ENCODE measurements around the gene MIS18BP1. TPM values are rescaled to one million over a fixed set of nuclear protein-coding genes. Genes with fewer than 3 reads are reported as not detected.
"Not testable (repeated sequence)": the region's sequence is repeated elsewhere in the genome, so short reads cannot be mapped to it uniquely, and the experiment has no call there.

Gene MIS18BP1
- polyA plus RNA-seq, 3 donors, result 39.7 to 41.1 (median 39.7) TPM

DNA sequence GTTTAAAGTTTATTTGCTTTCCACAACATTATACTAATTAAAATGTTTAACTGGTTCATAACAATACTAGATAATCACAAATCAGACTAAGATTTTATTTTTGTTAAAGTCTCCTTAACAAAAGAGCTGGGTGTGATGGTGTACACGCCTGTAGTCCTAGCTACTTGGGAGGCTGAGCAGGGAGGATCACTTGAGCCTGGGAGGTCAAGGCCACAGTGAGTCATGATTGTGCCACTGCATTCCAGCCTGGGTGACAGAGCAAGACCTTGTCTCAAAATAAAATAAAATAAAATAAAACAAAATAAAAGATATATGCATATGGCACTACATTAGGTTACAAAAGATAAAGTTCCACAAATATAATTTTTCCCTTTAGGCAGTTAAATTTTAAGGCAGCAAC, 5.6 kb downstream of the MIS18BP1 start:
- no peak for DNase-seq (ENCODE audit: low read depth in 3 of 3, low spot score in 2 of 3)

DNA sequence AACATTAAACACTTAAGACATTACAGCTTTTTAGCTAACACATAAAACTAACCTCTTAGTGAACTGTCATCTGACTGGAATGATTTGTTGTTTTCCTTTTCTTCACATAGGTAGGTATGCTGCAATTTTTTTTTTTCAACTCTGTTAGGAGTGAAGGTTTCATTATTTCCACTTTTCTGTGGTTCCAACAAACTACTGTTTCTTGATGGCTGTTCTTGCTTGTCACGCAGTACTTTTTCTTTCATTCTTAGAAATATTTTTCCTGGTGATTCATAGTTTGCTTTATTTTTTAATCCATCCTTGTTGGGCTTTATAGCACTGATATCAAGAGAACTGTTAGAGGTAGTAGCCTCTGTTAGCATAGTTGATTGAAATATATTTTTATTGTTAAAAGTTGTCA, 6.3 kb downstream of the MIS18BP1 start:
- no peak for DNase-seq (ENCODE audit: low read depth in 3 of 3, low spot score in 2 of 3)

DNA sequence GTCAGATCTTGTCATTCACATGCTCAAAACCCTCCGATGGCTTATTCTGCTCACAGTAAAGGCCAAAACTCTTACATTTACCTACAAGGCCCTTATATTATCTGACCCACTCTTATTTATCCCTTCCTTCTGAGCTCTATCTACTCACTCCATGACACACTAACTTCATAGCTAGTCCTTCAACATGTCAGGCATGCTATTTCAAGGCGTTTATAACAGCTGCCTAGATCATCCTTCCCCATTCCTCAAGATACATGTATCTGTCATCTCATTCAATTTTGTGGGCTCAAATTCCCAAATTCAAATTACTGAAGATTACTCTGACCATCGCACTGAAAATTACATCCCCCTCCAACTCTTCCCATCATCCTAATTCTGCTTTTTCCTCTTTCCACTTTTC, 6.9 kb downstream of the MIS18BP1 start:
- DNase-seq (ENCODE audit: low read depth in 3 of 3, low spot score in 2 of 3), result no peak

DNA sequence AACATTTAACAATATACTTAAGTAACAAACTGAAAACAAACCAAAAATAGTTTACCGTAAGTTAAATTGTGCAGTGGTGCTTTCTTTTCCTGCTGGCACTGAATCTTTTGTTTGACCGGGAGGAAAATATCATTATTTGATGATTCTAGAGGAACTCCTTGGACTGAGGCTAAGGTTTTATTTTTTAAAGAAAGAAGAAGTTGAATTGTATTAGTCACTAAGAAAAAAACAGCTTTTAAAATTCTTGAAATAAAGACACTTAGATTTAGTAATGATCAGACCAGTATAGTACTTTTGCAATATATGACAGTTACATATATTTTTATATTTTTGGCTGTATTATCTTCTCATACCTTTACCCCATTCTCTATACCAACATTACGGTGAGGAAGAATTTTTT, 10.3 kb downstream of the MIS18BP1 start:
- DNase-seq (ENCODE audit: low read depth in 3 of 3, low spot score in 2 of 3), result no peak

DNA sequence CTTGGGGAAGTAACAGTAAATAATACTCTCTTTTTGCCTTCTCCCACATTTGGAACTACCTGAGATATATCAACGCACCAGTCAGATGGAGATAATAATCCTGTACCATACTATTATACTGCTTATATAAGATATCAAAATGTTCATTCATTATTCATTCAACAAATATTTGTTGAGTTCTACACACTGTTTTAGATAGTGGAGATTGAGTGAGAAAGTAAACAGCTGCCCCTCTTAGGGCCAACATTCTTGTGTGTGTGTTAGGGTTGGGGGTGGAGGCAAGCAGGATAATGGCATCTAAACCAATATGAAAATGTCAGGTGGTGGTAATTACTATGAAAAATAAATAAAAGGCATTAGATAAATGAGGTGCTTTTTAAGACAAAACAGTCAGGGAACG, 14.0 kb downstream of the MIS18BP1 start:
- no peak for DNase-seq (ENCODE audit: low read depth in 3 of 3, low spot score in 2 of 3)

DNA sequence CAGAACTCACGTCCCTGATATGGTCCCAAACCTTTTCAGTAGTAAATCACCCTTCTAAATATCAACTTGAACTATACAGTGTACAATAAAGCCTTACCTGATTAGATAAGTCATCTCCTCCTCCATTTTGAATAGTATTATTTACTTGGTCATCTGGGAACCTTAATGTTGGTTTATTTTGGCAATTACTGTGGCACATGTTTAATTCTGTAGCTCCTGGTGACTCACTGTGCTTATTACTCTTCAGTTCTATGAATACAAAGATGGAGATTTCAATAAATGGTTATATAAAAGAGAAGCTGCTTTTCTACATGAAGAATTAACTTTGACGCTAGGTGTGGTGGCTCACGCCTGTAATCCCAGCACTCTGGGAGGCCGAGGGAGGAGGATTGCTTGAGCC, 25.4 kb downstream of the MIS18BP1 start:
- DNase-seq (ENCODE audit: low read depth in 3 of 3, low spot score in 2 of 3), result no peak

DNA sequence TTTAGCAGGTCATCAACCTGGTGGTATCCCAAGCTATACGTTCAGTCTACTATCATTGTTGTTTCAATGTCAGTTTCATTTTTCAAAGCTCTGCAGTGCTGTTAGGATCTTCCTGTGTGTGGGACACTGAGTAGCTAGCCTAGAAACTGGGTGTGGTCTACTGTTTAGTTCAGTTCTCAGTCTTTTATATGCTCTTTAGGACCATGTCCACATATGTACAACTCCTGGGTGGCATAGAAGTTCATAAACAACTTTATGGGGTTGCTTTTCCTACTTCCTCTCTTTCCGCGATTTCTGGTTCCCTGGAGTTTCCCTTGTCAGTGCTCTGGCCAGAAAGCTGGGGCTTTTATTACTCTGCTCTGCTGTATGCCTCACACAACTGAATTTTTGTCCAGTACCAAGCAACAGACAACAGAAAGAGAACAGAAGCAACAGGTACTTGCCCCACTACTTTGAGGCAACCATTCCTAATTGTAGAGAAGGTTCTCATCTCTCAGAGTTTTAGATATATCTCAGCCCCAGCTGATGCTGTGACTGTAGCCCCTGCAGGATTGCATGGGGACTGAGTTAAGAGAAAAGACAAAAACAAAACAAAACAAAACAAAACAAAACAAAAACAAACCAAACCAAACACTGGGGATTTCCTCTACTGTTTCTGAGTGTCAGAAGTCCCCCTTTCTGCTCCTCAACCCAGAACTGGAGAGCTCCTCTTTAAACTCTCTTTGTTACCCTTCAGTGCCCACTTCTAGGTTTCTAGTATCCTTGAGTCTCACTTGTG, 30.3 kb downstream of the MIS18BP1 start:
- no peak for DNase-seq (ENCODE audit: low read depth in 3 of 3, low spot score in 2 of 3)

DNA sequence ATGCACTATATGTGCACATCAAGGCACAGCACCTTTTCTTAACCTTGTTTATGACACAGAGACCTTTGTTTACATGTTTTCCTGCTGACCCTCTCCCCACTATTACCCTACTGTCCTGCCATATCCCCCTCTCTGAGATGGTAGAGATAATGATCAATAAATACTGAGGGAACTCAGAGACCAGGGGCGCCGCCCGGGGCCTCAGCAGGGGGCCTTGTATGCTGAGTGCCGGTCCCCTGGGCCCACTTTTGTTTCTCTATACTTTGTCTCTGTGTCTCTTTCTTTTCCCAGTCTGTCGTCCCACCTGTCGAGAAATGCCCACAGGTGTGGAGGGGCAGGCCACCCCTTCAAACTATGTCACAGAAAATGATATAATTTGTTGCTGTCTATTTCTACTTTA, 38.7 kb downstream of the MIS18BP1 start:
- not testable (repeated sequence) for DNase-seq (ENCODE audit: low read depth in 3 of 3, low spot score in 2 of 3)

DNA sequence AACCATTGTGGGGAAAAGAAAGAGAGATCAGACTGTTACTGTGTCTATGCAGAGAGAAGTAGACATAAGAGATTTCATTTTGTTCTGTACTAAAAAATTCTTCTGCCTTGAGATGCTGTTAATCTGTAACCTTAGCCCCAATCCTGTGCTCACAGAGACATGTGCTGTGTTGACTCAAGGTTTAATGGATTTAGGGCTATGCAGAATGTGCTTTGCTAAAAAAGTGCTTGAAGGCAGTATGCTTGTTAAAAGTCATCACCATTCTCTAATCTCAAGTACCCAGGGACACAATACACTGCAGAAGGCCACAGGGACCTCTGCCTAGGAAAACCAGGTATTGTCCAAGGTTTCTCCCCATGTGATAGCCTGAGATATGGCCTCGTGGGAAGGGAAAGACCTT, 39.3 kb downstream of the MIS18BP1 start:
- not testable (repeated sequence) for DNase-seq (ENCODE audit: low read depth in 3 of 3, low spot score in 2 of 3)

DNA sequence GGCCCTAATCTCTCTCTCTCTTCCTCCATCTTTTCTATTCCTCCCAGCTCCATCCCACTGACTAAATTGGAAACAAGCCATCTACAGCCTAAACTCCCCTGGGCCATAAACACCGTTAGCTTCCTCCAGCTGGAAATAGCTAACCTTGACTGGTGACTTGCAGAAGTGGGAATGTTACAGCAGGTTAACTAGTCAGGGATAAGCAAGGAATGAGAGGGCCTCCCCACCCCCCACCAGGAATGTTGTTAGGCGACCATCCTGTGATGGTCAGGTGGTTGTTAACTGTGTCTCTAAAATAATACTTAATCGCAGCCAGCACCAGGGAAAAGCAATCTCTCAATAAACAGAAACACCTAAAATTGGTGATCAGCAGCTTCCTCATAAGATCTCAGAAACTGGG, 40.8 kb downstream of the MIS18BP1 start:
- DNase-seq (ENCODE audit: low read depth in 3 of 3, low spot score in 2 of 3), result no peak

DNA sequence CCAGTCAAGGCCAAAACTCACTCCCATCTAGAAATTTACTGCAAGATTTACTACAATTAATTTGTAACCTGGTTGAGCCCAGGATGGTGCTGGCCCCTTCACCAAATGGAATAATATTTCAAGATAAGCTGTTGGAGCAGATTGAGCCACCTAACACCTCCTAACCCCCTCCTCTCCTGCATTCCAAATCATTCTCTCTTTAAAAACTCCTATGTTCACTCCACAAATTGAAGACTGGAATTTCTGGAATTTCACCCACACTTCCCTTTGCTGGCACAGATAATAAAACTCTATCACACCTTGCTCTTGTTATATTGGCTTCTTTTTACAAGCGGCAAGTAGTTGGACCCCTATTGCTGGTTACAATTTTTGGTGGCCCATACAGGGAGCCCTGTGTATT, 41.7 kb downstream of the MIS18BP1 start:
- DNase-seq (ENCODE audit: low read depth in 3 of 3, low spot score in 2 of 3), result no peak

DNA sequence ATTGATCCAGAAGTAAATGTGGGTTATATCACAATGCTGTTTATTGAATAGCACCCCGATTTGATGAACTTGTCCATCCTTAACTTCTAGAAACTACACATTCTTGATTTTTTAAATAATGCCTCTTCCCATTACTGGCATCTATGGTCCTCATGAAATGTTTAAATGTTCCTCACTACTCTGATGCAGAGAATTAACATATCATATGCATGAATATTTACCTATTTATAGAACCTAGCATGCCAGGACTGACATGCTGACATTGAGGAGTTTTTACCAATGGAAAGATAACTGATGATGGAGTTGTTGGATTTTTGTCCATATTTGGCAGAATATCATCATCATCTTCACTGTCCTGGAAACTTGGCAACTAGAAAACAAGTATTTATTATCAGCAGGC, 42.8 kb downstream of the MIS18BP1 start:
- DNase-seq (ENCODE audit: low read depth in 3 of 3, low spot score in 2 of 3), result no peak

DNA sequence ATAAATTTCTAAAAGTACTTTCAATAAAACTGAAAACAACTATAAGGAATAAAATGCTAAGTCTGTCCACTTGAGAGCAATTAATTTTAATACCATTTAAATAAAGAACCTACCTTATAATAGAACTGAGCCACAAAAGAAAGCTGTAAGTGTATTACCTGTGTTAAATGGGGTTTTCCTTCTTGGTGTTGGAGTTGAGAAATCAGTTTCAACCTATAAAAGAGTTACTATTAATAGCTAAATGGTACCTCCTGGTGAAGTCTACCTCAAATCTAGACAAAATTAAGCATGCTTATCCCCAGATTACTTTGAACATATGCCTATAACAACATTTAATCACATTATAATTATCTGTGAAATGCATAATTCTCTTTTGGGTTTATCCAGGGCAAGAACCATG, 48.8 kb downstream of the MIS18BP1 start:
- DNase-seq (ENCODE audit: low read depth in 3 of 3, low spot score in 2 of 3), result no peak

DNA sequence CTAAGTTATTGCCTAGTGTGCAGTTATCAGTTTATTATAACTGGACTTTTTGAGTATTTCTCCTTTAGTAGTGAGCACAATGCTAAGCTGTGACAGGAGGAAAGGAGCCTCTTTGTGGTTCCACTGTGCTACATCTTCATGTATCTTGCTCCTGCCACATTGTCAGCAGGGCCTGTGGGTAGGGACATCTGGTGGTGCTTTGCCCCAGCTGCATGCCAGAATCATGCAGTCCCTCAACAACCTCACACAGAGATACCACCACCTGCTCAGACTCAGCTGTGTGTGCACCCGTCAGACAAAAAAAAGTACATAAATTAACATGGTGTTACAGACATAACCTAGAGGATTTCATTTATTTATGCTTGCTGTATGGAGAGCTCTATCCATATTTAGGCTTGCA, 51.1 kb downstream of the MIS18BP1 start:
- DNase-seq (ENCODE audit: low read depth in 3 of 3, low spot score in 2 of 3), result no peak

DNA sequence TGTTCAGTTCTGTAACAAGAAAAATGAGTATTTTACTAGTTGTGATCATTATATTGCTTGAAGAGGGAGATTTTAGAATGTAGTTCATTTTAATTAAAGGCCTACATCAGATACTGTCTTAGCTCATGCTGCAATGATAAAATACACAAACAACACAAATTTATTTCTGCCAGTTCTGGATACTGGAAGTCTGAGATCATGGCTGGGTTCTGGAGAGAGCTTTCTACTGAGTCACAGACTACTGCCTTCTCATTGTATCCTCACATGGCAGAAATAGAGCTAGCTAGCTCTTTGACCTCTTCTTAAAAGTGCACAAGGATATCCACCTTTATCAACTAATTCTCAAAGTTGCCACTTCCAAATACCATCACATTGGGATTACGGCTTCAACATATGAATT, 53.8 kb downstream of the MIS18BP1 start:
- no peak for DNase-seq (ENCODE audit: low read depth in 3 of 3, low spot score in 2 of 3)

DNA sequence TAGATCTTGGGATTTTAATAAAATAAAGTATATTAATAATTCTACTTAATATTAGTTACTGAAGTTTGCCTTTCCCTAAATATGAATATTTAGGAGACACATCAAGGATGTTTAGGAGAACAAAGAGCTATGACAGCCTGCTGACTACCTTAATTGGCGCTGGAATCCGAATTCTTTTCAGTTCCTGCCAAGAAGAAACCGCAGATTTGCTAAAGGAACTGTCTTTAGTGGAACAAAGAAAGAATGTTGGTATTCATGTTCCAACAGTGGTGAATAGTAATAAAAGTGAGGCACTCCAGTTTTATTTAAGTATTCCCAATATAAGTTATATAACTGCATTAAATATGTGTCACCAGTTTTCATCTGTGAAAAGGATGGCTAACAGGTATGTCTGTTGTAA, 54.5 kb downstream of the MIS18BP1 start:
- no peak for DNase-seq (ENCODE audit: low read depth in 3 of 3, low spot score in 2 of 3)

DNA sequence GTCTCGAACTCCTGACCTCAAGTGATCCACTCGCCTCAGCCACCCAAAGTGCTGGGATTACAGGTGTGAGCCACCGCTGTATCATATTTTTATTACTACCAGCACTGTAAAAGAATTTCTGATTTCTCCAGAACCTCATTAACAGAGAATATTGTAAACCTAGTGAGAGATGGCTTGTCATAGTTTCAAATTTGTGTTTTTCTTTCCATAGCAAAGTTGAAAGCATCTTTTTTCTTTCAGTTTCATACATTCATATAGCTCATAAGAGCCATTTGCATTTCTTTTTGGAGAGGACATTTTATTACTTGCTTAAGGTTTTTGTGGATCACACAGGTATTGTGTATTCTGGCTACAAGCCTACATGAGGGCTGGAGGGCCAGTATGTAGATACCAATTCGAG, 58.0 kb downstream of the MIS18BP1 start:
- no peak for DNase-seq (ENCODE audit: low read depth in 3 of 3, low spot score in 2 of 3)

DNA sequence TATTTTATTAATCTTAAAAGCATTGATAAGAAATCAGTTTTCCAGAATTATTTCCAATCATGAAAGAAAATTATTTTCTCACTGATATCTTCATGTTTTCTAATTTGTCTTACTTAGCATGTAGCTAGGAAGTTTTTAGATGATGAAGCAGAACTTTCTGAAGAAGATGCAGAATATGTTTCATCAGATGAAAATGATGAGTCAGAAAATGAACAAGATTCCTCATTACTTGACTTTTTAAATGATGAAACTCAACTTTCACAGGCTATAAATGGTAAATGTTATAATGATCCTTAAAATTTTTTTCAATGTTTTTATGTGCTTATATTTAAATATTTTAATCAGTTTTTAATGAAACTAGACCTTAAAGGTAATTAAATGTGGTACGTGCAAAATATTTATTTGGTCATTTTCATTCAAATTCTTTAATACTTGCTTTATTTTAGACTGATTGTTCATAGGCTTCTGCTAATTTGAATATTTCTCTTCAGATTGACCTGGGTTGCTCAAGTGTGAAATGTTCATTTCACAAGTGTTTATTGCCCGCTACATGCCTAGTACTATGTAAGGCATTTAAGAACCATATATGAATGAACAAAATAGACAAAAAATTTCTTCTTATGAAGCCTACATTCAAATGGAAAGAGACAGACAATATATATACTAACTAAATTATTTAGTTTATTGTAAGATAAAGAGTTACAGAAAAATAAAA, 67.7 kb downstream of the MIS18BP1 start:
- no peak for DNase-seq (ENCODE audit: low read depth in 3 of 3, low spot score in 2 of 3)

DNA sequence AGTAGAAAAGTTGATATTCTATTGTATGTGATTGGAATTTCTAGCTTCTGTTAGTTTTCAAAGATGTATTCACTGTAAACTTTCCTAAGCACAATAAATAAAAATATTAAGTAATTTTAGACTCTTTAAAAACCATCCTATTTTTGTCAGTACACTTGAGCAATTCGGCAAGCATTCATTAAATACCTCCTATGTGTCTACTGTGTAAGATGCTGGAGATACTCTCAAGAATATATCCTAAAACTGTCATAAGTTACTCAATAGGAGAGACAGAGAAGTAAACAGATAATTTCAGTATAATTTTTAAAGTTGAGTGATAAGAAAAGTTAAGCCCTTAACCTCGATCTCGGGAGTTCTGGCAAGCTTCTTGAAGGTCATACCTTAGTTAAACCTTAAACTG, 71.2 kb downstream of the MIS18BP1 start:
- no peak for DNase-seq (ENCODE audit: low read depth in 3 of 3, low spot score in 2 of 3)

DNA sequence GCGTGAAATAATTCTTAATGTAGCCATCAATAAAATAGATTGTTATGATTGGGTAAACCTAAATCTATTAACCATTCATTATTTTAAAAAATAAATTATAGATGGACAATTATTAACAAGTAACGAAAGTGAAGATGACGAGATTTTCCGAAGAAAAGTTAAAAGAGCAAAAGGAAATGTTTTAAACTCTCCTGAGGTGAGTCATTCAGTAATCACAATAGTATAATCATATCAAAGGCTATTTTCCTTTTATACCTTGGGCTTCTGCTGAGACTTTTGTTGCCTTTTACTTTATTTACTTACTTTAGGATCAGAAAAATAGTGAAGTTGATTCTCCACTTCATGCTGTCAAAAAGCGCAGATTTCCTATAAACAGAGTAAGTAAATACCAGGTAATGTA, 71.7 kb downstream of the MIS18BP1 start:
- DNase-seq (ENCODE audit: low read depth in 3 of 3, low spot score in 2 of 3), result no peak

DNA sequence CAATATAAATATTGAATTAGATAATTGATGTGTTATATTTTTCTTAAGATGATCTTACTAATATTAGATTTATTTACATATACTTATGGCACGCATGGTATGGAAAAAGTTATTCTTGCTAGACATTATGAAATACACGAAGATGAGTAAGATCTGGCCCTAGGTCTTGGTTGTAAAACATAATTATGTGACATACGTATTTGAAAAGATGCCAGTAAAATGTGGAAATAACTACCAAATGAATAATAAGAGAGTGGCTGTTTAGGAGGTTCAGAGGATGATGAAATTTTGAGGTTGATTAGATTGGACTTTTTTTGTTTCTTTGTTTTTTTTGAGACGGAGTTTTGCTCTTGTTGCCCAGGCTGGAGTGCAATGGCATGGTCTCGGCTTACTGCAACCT, 75.9 kb downstream of the MIS18BP1 start:
- DNase-seq (ENCODE audit: low read depth in 3 of 3, low spot score in 2 of 3), result no peak

DNA sequence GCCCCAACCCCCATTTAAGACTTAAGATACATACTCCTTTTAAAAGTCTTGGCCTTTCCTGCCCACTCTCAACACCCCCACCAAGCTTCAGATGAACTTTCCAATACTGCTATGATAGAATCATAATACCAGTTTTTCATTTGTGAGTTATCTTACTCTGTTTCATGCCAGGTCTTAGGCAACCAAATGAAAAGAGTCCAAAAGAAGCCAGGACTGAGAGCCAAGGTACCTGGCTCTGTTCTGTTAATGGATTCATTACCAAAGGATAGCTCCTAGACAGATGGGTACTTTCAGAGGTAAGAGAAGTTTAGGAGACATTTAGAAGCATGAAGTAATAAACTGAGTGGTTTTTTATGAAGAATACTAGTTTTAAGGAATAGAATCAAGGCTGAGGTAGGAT, 83.1 kb downstream of the MIS18BP1 start:
- DNase-seq (ENCODE audit: low read depth in 3 of 3, low spot score in 2 of 3), result no peak

All from right renal cortex interstitium (tissue), 3 donors.